Myocyte (in vitro differentiated cells): ENCODE measurements around the gene RAB24. TPM values are rescaled to one million over a fixed set of nuclear protein-coding genes. Genes with fewer than 3 reads are reported as not detected.

Experiments
- total RNA-seq: library from RNA; depleted of rRNA; stranded (reverse); fragments of >200 nt; gene quantifications from 2 replicates; pipeline ENCODE4 v1.2.3, GENCODE V29; 2014

Gene RAB24
- total RNA-seq, 1 donor from 2014 or later: 42.6 TPM

Other genes starting within 250 kb of the RAB24 start
- 128 and 222 TPM in 2 replicates for gene FGFR4, start 216.8 kb downstream of the RAB24 start, total RNA-seq
- gene NSD1, start 169.9 kb downstream of the RAB24 start, total RNA-seq: 37.0 and 39.6 TPM in 2 replicates
- 161 and 219 TPM in 2 replicates for gene PRELID1, start 80 bp upstream of the RAB24 start, total RNA-seq
- 6.4 and 10.8 TPM in 2 replicates for gene MXD3, start 8.2 kb upstream of the RAB24 start, total RNA-seq
- gene LMAN2, start 47.9 kb upstream of the RAB24 start, total RNA-seq: 155 and 179 TPM in 2 replicates
- gene RGS14, start 54.2 kb upstream of the RAB24 start, total RNA-seq: 2.5 and 4.1 TPM in 2 replicates
- not detected in 2 replicates for gene SLC34A1, start 80.7 kb upstream of the RAB24 start, total RNA-seq
- gene PFN3, start 96.9 kb upstream of the RAB24 start, total RNA-seq: not detected in 2 replicates
- gene F12, start 105.8 kb upstream of the RAB24 start, total RNA-seq: 0.86 and 0.94 TPM in 2 replicates
- 19.8 and 27.8 TPM in 2 replicates for gene GRK6, start 123.0 kb upstream of the RAB24 start, total RNA-seq
- 23.1 and 38.7 TPM in 2 replicates for gene PRR7, start 143.1 kb upstream of the RAB24 start, total RNA-seq
- gene DBN1, start 169.9 kb upstream of the RAB24 start, total RNA-seq: 311 and 455 TPM in 2 replicates
- gene PDLIM7, start 193.9 kb upstream of the RAB24 start, total RNA-seq: 302 and 340 TPM in 2 replicates
- gene DOK3, start 206.1 kb upstream of the RAB24 start, total RNA-seq: 21.7 and 29.3 TPM in 2 replicates
- 87.2 and 112 TPM in 2 replicates for gene DDX41, start 213.2 kb upstream of the RAB24 start, total RNA-seq